NCI-H82 (cell line): Measurements from ENCODE around the gene UBR4.
A peak's percentile ranks its signal among the peaks of the same experiment; 100 is the strongest.

Experiments
- DNase-seq: peaks from one replicate; lab custom pipeline; 2025; lab: John Stamatoyannopoulos, UW

UBR4 gene

DNA sequence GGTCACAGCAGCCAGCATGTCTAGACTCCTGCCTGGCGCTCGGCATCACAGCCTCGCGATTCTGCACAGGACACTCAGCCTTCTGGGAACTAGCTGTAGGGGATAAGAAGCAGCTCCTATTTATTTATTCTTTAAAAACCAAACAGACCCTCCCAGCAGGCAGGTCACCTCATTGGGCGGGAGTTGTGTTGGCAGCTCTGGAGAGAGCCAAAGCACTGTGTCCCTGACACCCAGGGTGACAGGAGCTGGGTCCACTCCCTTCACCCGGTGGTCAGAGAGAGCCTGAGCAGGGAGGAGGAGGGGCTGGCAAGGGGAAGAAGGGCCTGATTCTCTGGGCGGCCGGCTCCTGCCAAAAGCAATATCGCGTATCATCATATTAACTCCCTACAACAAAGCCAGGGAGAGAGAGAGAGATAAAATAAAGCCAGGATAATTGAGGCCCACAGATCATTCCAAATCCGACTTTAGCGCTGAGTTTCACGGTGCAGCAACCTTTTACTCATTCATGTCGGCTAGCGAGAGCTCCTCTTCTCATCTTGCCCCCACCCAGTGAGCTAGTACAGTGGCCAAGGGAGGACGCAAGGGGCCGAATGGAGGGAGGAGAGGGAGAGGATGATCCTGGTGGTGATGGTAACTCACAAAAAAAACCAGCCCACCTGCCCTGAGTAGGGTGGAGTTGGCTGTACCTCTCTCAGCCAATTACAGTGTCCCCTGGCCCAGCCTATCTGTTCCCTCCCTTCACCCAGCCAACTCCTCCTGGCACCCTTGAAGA, 173.8 kb downstream of the UBR4 start:
- DNase-seq = no peak

DNA sequence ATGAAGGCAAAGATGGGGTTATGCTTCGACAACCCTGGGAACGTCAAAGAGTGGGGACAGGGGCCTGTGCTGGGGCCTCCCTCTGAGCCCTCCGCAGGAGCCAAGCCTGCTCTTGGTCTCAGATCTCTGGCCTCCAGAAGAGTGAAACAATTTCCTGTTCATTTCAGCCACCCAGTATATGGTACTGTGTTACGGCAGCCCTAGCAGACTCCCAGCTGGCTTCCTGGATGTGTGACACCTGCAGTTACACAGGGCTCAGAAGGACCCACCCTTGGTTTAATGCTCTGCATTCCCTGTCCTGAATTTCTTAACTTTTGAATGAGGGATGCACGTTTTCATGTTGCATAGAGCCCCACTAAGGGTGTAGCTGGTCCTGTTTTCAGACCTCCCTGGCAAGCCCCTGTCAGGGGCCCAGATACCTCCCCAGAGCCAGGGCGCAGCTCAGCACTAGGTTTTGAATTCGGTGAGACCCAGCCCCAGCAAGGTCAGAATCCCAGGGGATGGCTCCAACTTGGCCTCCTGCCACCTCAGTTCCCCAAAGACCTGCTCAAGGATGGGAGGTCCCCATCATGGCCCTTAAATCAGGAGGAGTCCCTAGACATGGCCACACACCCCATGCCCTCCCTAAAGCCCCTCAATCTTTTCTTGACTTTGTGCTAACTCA, 174.6 kb downstream of the UBR4 start:
- no peak for DNase-seq

DNA sequence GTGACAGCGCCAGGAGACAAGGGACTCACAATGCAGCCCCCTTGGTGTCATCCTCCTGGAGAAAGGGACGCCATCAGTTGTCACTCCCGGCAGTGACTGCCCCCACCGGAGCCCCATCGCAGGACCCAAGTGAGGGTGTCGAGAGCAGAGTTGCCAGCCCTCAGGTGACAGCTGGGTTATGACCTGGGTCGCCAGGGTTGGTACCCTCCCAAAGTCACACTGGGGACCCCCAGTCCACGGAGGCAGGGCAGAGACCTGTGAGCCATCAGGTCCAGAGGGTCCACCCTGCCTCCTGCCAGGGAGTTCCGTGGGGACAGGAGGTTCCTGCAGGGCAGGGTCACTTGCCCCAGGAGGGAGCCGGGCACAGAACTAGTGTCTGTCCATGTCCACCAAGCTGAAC, 175.3 kb downstream of the UBR4 start:
- no peak for DNase-seq

DNA sequence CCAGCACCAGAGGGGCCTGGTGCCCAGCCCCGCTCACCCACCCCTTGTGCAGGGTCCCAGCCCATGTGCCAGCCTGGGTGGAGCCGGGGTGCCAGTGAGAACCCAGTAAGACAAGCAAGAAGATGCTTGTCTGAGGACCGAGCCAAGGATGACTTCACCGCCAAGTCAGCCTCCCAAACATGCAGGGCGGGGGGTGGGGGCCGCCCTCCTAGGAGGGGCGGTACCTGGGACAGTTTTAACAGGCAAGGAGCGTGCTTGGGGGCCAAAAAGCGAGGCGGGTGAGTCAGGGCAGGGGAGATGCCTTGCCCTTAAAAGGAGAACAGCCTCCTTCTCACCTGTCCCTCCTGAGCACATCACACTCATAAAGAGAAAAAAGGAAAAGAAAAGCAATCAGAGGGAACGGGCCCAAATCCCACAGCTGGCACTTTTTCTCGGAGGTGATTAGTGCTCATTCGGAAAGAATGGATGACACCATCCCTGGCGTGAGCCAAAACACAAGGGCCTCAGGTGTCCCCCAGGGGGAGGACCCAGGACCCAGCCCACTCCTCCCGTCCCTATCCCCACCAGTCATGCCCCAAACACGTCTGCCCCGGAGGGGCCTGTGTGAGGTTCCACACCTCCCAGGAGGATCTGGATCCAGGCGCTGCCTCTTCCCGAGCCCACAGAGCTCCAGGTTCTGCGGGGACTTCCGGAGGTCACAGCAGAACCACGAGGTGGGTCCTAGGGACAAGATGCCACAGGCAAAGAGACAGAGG, 176.0 kb downstream of the UBR4 start:
- no peak for DNase-seq

DNA sequence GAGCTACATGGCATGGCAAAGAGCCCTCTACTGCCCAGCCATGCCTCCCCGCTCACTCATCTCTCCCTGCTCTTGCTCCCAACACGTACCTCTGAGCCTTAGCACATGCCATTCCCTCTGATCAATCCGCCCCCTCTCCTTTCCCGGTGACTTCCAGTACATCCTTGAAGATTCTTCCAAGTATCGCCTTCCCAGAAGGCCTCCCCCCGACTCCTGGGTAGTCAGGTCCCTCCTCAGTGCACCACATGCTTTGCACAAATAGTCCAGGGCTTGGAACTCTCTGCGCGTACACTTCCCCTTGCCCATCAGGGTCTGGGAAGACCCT, 176.6 kb downstream of the UBR4 start:
- DNase-seq = no peak

DNA sequence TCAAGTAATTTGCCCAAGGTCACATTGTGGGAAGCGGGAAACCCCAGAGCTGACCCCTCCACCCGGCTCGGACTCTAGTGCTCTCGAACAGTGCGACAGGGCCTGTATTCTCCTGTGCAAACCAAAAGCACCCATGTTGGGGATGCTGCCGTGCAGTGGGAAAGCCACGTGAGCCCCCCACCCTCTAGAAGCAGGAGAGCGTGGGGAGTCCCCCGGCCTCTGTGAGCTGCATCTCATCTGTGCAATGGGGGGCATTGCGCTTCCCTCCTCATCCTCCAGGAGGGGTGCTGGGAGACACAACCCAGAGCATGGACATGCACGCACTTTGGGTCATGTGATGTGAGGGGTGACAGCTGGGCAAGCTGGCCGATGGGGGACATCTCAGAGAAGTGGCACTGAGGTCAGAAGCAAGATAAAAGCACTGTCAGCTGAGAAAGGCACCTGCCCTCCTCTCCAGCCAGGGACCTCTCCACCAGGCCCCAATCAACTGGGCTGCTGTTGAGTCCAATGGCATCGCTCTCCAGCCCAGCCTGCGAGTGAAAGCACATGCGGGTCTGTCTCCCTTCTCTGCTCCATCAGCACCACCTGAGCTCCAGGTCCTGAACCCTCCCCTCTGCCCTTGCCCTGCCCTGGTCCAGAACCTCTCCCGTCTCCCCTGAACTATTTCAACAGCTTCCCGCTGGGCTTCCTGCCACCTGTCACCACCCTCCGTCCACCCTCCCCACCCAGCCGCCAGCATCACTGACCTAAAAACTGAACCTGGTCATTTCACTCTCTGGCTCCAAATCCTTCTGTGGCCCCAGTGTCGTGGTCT, 177.2 kb downstream of the UBR4 start:
- DNase-seq = no peak

DNA sequence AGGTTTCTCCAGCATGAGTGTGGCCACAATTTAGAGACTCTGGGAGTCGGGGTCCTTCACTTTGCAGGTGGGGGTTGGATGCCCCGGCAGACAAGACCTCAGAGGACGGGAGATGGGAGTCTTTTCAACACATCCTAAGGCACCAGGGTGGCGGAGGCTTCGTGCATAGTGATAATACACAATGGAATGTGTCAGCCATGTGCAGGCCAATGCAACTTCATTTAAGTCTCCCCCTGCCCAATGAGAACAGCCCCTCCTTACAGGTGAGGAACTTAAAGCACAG, 177.7 kb downstream of the UBR4 start:
- no peak for DNase-seq

DNA sequence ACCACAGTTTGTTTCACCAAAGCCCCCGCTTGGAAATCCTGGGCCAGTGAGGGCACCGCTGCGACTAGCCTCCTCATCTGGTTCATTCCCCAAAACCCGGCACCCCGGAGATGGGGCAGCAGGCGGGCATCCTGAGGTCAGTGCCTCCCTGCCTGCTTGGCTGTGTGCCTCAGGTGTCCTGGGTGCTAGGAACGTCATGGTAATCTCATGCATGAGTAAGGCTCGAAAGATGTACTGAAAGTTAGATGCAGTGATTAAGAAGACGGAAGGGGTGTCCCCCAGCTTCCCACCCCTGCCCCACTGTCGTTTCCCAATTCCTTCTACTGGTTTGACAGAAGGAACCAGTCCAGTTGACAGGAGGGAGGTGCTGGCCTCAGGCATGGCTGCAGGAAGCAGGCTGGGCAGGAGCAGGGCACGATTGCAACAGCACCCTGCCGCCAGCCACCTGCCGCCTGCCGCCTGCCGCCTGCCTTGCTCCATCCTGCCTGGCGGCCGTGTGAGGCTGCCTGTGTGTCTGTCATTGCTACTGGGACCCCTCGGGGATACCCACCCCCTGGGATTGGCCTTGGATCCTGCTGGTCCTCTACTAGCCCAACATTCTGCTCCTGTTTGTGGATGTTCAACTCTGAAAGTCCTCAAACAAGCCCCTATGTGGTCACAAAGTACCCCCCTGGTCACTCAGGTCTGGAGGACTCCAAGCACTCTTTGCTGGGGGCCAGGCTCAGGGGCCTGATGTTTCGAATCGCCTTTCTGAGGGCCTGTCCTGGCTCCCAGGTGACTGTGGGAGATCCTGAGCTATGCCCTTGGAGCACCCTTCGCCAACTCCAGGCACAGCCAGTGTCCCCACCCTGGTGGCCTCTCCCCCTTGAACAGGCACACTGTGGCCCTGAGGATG, 180.6 kb downstream of the UBR4 start:
- no peak for DNase-seq

DNA sequence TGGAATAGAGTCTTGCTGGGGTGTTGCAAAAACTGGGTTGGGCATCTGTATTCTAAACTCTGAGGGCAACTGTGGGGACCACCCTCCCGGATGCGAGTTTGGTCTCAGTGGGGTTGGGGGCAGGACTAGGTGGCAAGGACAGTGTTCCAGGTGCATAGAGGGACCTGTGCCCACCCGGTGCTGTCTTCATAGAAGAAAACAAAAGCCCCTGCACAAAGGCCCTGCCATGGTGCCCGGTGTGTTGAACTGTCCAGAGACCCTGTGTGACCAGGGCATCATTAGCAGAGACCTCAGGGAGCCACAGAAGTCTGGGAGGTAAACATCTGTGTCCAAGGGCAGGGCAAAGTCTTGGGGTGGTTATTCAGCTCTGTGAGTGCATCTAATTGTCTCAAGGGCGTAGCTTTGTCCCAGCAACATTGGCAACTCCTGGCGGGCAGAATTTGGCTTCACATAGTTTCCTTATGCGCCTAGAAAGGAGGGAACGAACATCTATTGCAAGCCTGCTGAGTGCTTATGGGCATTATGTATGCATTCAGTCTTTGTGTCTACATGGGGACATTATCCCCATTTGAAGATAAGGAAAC, 181.4 kb downstream of the UBR4 start:
- no peak for DNase-seq

DNA sequence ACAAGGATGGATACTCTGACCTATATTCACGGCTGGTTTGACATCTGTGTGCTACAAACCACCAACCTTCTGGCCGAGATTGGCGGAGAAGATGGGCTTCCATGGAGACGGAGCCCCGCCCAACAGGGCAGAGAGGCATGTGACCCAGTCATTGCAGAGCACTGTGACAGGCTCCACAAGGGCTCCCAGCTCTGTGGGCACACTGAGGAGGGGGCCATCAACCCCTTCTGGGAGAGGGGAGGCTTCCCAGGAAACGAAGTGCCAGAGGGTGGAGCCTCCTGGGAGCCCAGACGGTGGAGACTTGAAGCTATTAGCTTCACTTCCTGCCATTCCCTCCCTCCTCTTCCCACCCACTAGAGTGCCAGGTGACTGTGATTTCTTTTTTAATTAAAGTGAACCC, 182.0 kb downstream of the UBR4 start:
- DNase-seq = peak; percentile 39
